HCEC 1CT (cell line): ENCODE data around the gene RBMS1.

Experiments
- DNase-seq: peaks from one replicate; pipeline ENCODE4 v3.0.0-alpha.2; 2017

Gene RBMS1, protein sequence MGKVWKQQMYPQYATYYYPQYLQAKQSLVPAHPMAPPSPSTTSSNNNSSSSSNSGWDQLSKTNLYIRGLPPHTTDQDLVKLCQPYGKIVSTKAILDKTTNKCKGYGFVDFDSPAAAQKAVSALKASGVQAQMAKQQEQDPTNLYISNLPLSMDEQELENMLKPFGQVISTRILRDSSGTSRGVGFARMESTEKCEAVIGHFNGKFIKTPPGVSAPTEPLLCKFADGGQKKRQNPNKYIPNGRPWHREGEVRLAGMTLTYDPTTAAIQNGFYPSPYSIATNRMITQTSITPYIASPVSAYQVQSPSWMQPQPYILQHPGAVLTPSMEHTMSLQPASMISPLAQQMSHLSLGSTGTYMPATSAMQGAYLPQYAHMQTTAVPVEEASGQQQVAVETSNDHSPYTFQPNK

DNA sequence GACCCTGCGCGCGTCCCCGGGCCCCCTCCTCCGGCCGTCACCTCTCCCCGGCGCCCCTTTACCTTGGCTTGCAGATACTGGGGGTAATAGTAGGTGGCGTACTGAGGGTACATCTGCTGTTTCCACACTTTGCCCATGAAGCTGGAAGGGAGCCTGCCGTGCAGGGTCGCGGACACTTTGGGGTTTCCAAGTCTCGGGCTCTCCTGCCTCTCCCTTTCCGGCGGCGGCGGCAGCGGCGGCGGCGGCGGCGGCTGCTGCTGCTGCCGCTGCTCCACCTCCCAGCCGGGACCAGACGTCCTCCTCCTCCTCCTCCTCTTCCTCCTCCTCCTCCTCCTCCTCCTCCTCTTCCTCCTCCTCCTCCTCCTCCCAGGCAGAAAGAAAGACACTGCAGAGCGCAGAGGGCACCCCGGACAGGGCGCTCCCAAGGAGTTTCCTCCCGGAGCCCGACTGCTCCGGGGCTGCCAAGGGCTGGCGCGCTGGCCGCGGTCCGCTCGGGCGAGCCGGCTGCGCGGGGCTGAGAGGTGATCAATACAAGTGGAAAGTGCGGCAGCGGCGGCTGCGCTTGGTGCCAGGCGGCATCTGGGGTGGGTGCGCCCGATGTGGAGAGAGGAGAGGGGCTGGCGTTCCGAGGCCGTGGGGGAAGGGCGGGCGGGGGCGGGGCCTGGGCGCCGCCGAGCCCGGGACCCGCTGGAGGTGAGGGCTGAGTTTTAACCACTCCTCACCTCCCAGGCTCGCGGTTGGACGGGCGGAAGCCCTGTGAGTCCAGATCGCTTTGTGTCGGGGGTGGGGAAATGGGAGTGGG, at the start of gene RBMS1:
Gene RBMS1, minus strand, starts transcription at position 581 of the 802 bp plus-strand sequence. Its CDS starts 444 bp downstream, at position 137.
- DNase-seq, result peak; percentile 65

DNA sequence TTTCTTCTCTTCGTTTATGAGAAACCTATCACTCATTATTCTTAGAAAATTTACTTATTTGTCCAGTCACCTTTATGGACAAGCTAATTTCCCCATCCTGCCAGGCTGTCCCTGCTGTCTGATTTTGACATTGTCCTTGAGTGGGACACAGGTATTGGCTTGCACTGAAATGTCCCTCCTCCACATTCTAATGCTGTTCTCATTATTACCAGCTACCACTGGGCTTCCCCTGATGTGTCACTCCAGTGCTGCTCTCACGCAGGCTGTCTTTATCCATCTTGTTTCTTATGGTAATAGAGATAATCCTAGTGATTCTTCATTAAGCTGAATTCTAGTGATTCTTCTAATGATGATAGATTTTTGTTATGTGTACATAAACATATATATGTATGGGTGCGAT, 48.1 kb upstream of the RBMS1 start:
- no peak for DNase-seq

DNA sequence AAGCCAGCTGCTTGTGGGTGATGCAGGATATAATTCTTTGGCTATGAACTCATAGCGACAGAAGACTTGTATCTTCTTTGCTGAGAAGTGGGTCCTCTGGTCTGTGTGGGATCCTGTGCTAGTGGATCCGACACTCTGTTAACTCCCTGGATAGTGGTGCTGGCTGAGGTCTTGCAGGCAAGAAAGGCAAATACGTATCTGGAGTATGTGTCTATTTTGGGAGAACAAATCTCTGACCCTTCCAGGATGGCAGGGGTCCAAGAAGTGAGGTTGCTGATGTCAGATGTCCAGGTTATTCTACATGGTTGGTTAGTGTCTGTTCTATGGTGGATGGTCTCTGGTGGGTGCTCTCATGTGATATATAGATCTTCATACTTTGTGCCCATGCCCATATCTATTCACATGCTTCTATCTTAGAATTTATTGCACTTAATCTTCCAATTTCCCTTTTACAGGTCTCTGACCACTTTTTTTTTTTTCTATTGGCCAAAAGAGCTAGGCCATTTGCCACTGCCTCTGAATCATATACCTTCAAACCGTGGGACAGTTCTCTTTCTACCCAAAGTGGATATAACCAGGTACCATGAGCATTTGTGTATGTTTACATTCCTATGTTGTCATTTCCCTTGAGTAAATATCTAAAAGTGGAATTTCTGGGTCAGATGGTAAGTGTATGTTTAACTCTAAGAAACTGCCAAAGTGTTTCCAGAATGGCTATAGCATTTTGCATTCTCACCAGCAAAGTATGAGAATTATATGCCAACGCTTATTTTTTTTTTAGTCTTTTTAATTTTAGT, 45.1 kb upstream of the RBMS1 start:
- no peak for DNase-seq

DNA sequence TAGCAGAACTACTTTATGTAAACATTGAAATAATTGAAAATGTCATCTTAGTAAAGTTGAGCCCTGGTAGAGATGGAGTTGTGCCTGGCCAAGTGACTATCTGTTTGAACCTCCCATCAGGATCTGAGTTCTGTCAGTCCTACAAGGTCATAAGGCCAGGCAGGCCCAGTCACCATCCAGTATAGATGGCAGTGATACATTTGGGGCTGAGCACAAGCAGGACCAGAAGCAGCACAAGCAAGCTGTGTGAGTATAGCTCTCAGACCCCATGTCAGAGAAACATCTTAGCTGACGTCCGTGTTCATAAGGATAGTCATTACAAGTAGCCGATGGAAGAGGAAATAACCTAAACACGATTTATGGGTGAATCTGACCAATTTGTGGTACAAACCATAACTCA, 44.5 kb upstream of the RBMS1 start:
- no peak for DNase-seq

DNA sequence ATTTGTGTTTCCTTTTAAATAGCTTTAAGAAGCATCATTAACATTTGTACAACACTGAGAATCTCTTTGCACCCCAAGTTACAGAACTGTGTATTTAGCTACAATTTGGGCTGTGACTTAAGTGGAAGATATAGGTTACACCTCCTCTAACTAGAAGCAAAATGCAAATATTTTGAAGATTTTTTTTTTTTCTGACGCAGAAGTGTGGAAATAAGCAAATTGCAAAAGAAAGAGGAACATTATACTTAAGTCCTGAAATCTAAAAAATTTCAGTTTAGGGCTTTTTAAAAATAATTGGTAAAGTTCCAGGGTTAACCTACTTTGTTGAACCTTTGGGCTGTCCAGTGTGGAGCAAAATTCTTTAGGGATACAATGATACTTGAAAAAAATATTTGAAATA, 41.4 kb upstream of the RBMS1 start:
- DNase-seq, result no peak

DNA sequence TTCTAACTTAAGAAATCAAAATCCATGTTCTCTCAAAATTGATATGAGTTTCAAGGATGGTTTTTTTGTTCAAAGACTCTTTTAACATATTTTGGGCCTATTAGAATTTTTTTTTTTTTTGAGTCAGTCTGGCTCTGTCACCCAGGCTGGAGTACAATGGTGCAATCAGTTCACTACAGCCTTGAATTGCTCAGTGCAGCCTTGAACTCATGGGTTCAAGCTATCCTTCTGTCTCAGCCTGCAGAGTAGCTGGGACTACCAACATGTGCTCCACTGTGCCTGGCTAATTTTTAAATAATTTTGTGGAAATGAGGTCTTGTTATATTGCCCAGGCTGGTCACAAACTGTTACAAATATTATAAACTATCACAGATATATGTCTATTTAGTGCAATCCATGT, 40.6 kb upstream of the RBMS1 start:
- no peak for DNase-seq

DNA sequence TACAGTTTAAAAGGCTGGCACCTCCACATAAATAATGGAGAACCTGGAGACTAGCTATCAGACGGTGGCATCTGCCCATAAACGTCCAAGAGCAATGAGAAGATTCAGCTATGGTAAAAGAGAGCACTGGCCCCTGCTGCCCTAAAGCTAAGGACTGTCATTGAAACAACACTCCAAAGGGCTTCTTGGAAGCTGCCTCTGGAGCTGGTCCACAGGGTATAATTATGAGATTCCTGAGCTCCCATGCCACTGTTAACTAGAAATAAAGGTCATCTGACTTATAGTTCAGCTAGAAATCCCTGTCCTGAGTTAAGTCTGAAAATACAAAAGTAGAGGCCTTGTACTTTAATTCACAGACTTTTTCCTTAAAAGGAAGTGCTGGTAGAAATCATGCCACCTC, 39.9 kb upstream of the RBMS1 start:
- no peak for DNase-seq

DNA sequence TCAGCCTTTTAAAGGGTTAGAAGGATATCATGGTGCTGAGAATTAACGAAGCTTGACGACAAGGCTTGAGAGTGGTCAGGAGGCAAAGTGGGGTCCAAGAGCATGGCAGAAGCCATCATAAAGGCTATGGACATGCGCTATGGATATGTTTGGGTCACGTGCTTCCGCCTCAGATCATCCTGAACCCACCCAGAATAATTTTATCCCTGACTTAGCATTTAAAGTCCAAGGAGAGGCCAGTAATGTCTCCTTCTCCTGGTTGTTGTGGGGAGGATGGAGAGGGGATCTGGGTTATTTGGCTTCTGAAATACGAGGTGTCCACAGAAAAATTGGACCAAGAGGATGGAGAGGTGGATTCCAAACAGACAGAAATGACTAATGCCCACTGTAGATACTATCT, 38.8 kb upstream of the RBMS1 start:
- no peak for DNase-seq

DNA sequence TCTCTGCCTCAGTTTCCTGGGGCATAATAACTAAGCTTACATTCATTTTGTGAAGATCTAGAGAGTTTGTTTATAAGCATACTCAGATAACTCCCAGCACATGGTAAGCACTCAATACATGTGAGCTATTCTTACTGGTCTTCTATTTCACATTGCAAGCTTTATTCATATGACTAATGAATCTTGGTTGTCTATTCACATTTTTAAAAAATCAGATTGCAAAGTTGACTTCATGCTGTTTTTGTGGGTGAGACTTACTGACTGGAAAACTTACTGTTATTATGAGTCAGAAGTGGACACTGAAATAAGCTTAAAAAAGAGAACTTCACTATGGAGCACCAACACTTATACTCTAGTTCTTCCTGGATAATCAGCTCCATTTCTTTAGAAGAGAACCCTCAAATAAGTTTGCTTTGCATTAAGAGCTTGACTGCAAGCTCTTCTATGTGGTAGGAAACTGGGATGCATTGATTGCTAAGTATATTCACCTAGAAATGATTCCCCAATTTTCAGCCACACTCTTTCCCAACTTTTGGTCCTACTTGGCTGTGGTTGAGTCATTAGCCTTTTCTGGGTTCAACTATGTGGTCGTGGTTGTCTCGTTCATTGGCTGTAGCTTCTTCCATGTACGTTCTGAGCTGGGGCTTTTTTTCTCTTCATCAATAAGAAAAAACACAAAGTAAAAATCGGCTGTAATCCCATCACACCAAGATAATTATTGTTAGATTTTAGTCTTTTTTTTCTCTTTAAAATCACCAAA, 29.5 kb upstream of the RBMS1 start:
- peak; percentile 51 for DNase-seq

DNA sequence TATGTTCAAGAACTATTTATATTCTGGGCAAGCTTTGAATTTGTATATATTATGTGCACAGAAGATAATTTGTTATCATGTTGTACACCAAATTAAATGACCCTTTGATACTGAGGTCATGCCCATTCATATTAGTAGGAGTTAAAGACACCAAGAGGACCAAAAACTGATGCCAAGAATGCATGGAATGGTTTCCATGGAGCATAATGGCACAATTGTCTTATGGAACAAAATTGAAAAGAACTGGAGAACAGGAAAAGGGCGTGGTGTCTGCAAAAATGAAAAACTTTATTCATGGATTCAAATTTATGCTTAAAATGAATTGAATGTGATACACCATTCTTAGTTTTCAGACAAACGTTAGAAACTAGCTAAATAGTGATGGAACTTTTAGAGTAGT, 24.1 kb upstream of the RBMS1 start:
- DNase-seq, result no peak

DNA sequence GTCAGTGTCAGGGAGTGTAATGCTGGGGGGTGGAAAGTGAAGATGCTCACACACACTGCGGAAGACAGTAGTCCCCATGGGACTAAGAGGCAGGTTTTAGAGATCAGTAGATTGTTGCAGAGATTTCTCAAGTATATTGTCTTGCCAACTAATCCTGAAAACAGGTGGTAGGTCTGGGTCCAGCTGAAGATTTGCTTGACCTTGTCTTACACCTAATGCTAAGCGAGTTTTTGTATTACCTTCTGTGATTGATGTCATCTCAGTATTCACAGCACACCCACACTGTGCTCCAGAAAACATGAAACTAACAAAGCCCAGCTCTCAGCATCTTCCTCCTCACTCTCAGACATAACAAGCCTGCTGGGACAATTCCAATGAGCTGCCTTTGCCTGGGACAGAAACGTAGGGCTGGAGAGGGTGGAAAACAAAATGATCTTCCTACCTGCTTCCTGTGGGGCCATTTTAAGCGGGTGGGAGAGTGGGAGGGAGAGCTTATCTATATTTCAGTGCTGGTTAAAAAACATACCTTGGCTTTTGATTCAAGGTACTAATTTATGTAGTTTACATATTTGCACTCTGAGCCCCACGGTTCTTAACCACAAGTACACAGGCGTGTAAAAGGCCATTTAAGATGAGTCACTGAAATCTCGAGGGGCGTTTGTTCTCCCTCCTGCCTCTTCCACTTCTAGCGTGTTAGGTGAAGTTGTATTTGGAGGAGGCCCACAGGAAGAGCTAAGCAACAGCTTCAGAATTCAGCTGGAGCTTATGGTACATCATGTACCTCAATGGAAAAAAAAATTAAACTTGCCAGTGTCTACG, 23.1 kb upstream of the RBMS1 start:
- DNase-seq, result peak; percentile 49

DNA sequence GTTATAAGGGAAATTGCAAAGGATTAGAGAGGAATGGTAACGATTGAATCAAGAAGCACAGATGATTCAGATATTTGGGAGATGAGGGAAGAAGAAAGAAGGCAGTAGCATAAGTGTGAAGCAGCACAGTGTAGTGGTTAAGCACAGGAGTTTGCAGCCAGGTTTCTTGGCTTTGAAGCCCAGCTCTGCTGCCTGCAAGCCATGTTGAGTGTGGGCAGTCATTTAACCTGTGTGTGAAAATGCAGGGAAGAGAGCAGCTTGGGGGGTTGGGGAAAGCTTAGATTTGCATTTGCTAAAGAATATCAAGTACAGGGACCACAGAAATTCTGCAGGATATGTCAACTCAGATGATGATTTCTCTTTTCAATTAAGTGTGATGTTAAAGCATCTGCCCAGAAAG, 21.5 kb upstream of the RBMS1 start:
- DNase-seq, result no peak

DNA sequence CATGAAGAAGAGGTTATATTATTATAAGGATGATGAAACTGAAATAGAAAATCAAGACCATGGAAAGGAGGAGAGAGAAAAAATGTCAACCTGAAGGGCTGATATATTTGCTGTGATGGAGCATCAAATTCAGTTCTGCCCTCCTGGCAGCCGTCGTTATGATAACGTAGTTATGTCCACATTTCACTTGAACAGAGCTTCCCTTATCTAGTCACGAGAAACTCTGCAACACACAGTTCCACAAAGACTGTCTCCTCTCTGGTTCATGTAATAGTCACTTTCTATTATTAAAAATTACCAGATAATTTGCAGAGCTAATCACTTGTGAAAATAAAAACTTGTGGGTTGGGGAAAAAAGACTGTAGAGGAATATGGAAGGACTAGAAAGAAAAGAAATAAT, 19.5 kb upstream of the RBMS1 start:
- DNase-seq, result no peak

DNA sequence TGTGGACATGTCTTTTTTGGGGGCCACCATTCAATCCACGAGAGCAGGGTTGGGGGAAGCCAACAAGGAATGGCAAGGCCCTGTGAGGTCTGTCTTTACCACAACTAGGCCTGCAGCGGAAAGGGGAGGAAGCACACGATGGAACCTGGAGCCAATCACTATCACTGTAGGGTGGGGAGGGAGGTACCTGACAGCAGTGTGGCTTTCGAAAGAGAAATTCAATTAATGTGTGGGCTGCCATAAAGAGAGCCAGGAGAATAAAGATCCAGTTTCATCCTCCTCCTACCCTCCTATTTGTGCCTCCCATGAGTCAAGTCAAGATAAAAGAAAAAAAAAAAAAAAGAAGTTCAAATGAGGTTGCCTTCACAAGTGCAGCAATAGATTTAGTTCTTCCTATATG, 18.9 kb upstream of the RBMS1 start:
- no peak for DNase-seq

DNA sequence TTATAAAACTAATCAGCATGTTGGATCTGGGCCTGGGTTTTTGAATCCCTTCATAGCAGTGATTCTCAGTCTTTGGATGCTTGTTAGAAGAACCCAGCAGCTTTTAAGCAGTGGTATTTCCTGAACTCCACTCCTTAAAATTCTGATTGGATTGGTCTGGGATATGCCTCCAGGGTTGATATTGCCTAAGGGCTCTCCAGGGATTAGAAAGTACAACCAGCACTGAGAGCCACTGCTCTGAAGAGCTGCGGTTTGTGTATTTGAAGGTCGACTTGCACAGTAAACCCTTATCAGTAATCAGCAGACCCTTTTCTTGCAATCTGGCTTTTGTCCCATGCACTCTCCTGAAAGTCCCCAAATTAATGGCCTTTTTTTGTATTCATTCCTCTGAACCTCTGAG, 17.0 kb upstream of the RBMS1 start:
- no peak for DNase-seq

DNA sequence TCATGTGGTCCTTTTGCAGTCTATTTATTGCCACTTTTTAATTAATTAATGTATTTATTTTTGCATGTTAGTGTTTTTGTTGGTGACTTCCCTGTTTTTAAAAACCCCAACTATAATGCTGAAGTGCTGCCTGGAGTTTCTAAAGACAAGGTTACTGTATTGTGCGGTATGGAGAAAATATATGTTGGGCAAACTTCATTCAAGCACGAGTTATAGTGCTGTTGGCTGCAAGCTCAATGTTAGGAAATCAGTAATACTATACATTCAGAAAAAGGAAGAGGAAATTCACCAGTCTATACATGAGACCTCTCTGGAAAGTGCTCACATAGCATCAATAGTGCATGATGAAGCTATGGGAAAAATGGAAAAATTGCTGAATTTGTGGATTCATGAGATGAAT, 15.4 kb upstream of the RBMS1 start:
- no peak for DNase-seq

DNA sequence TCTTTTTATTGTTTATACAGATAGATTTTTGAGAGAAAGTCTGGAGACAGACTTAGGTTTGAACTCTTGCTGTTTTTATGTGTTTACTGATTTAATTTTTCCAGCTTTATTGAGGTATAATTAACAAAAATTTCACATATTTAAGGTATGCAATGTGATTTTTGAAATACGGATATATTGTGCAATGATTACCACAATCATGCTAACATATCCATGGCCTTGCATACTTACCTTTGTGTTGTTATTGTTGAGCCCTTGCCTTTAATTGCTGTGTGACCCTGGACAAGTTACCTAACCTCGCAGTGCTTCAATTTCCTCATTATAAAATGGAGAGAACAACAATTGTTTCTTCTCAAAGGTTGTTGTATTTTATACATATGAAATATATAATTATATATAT, 13.9 kb upstream of the RBMS1 start:
- no peak for DNase-seq

DNA sequence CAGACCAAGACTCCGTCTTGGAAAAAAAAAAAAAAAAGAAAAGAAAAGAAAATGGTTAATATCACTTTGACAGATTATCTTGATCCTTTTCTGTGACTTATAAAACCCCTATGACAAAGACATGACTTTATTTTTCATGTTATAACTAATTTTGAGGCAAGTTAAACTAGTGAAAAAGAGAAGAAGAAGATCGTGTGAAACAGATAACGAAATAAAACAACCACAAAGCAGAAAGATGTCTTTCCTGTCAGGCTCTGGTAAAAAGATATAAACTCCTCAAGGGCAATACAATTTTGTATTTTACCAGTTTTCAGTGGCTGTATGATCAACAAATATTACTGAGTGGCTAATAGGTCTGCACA, 13.4 kb upstream of the RBMS1 start:
- DNase-seq, result no peak

DNA sequence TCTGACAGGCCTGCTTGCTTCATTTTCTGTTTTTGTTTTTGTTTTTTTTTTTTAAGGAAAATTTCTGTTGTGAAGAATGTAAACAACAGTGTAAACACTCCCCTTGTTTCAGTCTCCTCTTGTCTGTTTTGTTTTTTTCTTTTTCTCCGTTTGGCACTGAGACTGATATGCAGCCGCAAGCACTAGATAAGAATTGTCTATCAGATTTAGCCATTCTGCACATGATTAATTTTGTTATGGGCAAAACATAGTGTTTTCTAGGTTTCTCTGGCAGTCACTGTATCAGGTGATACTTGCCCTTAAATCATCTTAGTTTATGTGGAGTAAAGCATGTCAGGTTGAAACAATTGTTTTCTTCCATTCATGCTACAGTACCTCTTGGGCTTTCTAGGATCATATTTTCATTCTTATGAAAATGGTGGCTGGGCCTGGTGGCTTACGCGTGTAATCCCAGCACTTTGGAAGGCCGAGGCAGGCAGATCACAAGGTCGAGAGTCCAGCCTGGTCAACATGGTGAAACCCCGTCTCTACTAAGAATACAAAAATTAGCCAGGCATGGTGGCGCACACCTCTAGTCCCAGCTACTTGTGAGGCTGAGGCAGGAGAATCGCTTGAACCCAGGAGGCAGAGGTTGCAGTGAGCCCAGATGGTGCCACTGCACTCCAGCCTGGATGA, 12.9 kb upstream of the RBMS1 start:
- DNase-seq, result no peak

DNA sequence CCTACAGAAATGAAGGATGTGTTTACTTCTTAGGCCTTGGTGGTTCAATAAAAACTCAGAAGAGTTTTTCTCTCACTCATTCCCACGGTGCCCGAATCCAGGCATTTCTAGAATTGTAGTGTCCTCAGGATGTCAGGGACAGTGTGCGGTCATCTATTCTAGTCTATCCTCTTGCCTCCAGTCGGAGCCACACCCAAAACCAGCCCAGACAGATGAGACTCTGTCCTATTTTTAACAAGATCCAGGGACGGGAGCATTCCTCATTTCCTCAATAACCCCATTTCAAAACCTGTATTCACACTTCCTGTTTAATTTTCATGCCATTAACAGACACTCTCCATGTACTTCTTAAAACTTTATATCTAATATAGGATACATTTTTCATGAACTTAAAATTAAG, 11.6 kb upstream of the RBMS1 start:
- no peak for DNase-seq

DNA sequence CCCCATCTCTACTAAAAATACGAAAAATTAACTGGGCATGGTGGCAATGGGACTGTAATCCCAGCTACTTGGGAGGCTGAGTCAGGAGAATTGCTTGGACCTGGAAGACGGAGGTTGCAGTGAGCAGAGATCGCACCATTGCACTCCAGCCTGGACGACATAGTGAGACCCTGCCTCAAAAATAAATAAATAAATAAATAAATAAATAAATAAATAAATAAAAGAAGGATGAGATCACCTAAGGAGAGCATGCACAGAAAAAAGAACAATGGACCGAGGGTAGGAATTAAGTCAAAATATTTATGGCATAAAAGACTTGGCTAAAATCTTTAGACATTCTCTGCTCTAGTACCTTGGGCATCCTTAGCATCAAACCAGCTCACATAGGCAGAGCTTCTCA, 8.9 kb upstream of the RBMS1 start:
- DNase-seq, result no peak
